K562 (cell line): ENCODE measurements around the gene KCNQ4. TPM values are rescaled to one million over a fixed set of nuclear protein-coding genes. Genes with fewer than 3 reads are reported as not detected.

Experiments
- EGR1 ChIP-seq: fragments of 450-650 bp; conservative IDR thresholded peaks from 2 replicates; pipeline ENCODE4 v1.6.1; 2017; ENCODE audit warnings: mild to moderate bottlenecking
- GABPA ChIP-seq: fragments of 200-800 bp; sonication (Bioruptor generic); conservative IDR thresholded peaks from 2 replicates; pipeline ENCODE4 v1.6.1; 2016; ENCODE audit warnings: low read depth, missing genetic modification characterization, missing compliant biosample characterization
- HDAC2 ChIP-seq: fragments of 450-650 bp; IDR thresholded peaks from 2 replicates; pipeline ENCODE4 v1.6.1; 2016; ENCODE audit warnings: mild to moderate bottlenecking
- HOXB6 ChIP-seq: fragments of 250-450 bp; sonication (Bioruptor Pico); IDR thresholded peaks from 2 replicates; pipeline ENCODE4 v1.5.1; 2022; ENCODE audit warnings: mild to moderate bottlenecking, borderline replicate concordance
- NR3C1 ChIP-seq: sonication (generic); formaldehyde crosslinking; IDR thresholded peaks from 2 replicates; pipeline ENCODE4 v1.8.1; 2022; ENCODE audit warnings: missing genetic modification reagents
- PBX2 ChIP-seq, 2 experiments: IDR thresholded peaks in 1 of 2; conservative IDR thresholded peaks in 1 of 2; 2 replicates each; pipeline ENCODE4 v1.6.1; 2016; ENCODE audit warnings: low read depth in 2 of 2, mild to moderate bottlenecking in 1 of 2, missing compliant biosample characterization in 1 of 2, missing genetic modification characterization in 1 of 2, moderate library complexity in 1 of 2
- PRDM10 ChIP-seq: fragments of 450-650 bp; IDR thresholded peaks from 2 replicates; pipeline ENCODE4 v1.6.1; 2018; ENCODE audit not compliant: partially characterized antibody
- RBFOX2 ChIP-seq: fragments of 200-400 bp; formaldehyde crosslinking; IDR thresholded peaks from 2 replicates; pipeline ENCODE4 v1.6.1; 2017; ENCODE audit warnings: low read depth, mild to moderate bottlenecking, low read length, moderate library complexity
- SAP30 ChIP-seq: fragments of 200-600 bp; sonication (generic); IDR thresholded peaks from 2 replicates; pipeline ENCODE4 v1.6.1; 2012; ENCODE audit warnings: borderline replicate concordance, low read depth, mild to moderate bottlenecking, moderate library complexity, low read length, control low read depth, inconsistent platforms; ENCODE audit not compliant: insufficient read depth, poor library complexity, severe bottlenecking
- SMAD4 ChIP-seq: fragments of 250-450 bp; sonication (Bioruptor Pico); conservative IDR thresholded peaks from 2 replicates; pipeline ENCODE4 v1.8.0; 2021; ENCODE audit warnings: inconsistent platforms, mild to moderate bottlenecking, moderate library complexity
- ZNF146 ChIP-seq: IDR thresholded peaks from one replicate; pipeline ENCODE4 v1.6.1; 2018; ENCODE audit warnings: missing compliant biosample characterization; ENCODE audit not compliant: unreplicated experiment
- polyA plus RNA-seq, 8 experiments: library from polyadenylated mRNA; depleted of rRNA in 4 of 8; stranded (reverse) in 5 of 8; unstranded in 3 of 8; fragments of >200 nt; fragmentation: Nextera tagmentation in 2 of 8; fragmentation: Illumina TruSeq in 1 of 8; extraction: Ambion mirVana in 2 of 8; extraction: Trizol in 1 of 8; gene quantifications; 2 replicates each; pipeline versions ENCODE4 v1.2.1 to v1.2.3, GENCODE V29; 2011 to 2014; ENCODE audit warnings: inconsistent platforms in 1 of 8, missing spikeins in 1 of 8
- total RNA-seq, 7 experiments: library from RNA; depleted of rRNA in 6 of 7; stranded (reverse); fragments of >200 nt in 6 of 7; fragmentation: Illumina TruSeq in 2 of 7; extraction: Trizol in 2 of 7; gene quantifications; 2 replicates each; pipeline versions ENCODE4 v1.2.1 to v1.2.3, GENCODE V29; 2011 to 2021; ENCODE audit warnings: low replicate concordance in 1 of 7
- TF ChIP-seq, protein P1 (sequence below), 2 experiments: IDR thresholded peaks; 2 replicates each; pipeline ENCODE4 v1.6.1; 2011; ENCODE audit warnings: borderline replicate concordance in 1 of 2, control low read depth in 1 of 2, low read depth in 1 of 2, low read length in 1 of 2, mild to moderate bottlenecking in 1 of 2, mixed read lengths in 1 of 2, moderate library complexity in 1 of 2; ENCODE audit not compliant: insufficient read depth in 1 of 2, insufficient read length in 1 of 2, poor library complexity in 1 of 2, severe bottlenecking in 1 of 2; ENCODE audit errors: extremely low read depth in 1 of 2
- TF ChIP-seq, protein P2 (sequence below): sonication (generic); formaldehyde crosslinking; IDR thresholded peaks from 2 replicates; pipeline ENCODE4 v1.8.1; 2023; ENCODE audit warnings: mild to moderate bottlenecking, missing genetic modification reagents
- TF ChIP-seq, protein P3 (sequence below): fragments of 250-450 bp; sonication (Bioruptor Pico); IDR thresholded peaks from 2 replicates; pipeline ENCODE4 v1.8.0; 2022; ENCODE audit warnings: inconsistent platforms, mild to moderate bottlenecking, moderate library complexity, borderline replicate concordance

KCNQ4 gene
- total and polyA plus RNA-seq, 9 of the 15 experiments (the other 6 are each of a cell fraction or from before 2014, with no cell fraction given): 0.07 to 4.1 (median 0.79) TPM

DNA sequence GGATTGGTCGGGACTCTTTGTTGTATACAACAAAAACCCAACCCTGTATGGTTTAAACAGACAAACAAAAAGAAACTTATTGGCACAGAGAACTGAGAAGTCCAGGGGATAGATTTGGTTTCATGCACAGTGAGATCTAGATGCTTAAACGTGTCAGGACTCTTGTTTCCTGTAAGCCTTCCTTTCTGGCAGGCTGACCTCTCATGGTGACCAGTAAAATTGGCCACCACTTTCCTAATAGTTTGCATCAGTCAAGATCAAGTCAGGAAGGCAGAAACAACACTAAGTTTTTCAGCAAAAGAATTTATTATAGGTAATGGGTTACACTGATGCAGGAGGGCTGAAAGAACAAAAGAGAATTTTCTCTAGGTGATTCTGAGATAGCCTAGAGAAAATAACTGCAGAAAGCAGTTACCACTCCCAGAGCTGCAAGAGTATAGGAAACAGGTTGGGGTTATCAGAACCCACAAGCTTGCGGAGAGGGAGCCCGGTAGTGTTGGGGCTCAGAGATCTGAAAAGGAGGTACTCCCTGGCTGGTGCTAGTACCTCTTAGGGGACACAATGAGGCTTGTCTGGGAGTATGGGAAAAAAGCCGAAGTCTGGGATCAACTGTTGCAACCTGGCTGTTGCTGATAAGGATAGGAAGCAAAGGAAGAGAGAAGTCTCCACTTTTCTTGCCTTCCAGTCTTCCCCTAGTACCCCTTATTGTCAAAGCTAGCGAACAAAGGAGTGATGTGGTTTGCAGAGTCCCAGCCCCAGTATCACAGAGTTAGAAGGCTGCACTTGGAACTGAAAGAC, 57.1 kb downstream of the KCNQ4 start (continued):
- TF ChIP-seq PBX2 (CRISPR knock-in tag; IDR thresholded peaks at IDR 0.05; ENCODE audit: low read depth): no peak
- TF ChIP-seq PBX2 (tag; conservative IDR thresholded peaks at IDR 0.05; ENCODE audit: low read depth): no peak
- TF ChIP-seq, protein P1, sequence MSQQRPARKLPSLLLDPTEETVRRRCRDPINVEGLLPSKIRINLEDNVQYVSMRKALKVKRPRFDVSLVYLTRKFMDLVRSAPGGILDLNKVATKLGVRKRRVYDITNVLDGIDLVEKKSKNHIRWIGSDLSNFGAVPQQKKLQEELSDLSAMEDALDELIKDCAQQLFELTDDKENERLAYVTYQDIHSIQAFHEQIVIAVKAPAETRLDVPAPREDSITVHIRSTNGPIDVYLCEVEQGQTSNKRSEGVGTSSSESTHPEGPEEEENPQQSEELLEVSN (IDR thresholded peaks at IDR 0.05; ENCODE audit: borderline replicate concordance in 1 of 2, extremely low read depth in 1 of 2, insufficient read depth in 1 of 2, insufficient read length in 1 of 2, low read depth in 1 of 2, low read length in 1 of 2, poor library complexity in 1 of 2, severe bottlenecking in 1 of 2): no peak
- peak; percentile 73 for TF ChIP-seq HDAC2
- no peak for TF ChIP-seq HOXB6 (CRISPR knock-in tag)
- TF ChIP-seq PRDM10: no peak
- TF ChIP-seq NR3C1 (CRISPR knock-in tag): no peak
- TF ChIP-seq RBFOX2: no peak
- TF ChIP-seq, protein P2, sequence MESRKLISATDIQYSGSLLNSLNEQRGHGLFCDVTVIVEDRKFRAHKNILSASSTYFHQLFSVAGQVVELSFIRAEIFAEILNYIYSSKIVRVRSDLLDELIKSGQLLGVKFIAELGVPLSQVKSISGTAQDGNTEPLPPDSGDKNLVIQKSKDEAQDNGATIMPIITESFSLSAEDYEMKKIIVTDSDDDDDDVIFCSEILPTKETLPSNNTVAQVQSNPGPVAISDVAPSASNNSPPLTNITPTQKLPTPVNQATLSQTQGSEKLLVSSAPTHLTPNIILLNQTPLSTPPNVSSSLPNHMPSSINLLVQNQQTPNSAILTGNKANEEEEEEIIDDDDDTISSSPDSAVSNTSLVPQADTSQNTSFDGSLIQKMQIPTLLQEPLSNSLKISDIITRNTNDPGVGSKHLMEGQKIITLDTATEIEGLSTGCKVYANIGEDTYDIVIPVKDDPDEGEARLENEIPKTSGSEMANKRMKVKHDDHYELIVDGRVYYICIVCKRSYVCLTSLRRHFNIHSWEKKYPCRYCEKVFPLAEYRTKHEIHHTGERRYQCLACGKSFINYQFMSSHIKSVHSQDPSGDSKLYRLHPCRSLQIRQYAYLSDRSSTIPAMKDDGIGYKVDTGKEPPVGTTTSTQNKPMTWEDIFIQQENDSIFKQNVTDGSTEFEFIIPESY (CRISPR knock-in tag): no peak; the same call in 1 of the 2 replicates
- no peak for TF ChIP-seq GABPA (tag)
- TF ChIP-seq ZNF146 (CRISPR knock-in tag): no peak
- TF ChIP-seq SAP30: no peak
- TF ChIP-seq, protein P3, sequence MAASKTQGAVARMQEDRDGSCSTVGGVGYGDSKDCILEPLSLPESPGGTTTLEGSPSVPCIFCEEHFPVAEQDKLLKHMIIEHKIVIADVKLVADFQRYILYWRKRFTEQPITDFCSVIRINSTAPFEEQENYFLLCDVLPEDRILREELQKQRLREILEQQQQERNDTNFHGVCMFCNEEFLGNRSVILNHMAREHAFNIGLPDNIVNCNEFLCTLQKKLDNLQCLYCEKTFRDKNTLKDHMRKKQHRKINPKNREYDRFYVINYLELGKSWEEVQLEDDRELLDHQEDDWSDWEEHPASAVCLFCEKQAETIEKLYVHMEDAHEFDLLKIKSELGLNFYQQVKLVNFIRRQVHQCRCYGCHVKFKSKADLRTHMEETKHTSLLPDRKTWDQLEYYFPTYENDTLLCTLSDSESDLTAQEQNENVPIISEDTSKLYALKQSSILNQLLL: no peak
- no peak for TF ChIP-seq EGR1
- TF ChIP-seq SMAD4 (CRISPR knock-in tag): peak; percentile 81
